EH (cell line): Measurements from ENCODE around the gene COL2A1.
"Not testable (repeated sequence)": the region's sequence is repeated elsewhere in the genome, so short reads cannot be mapped to it uniquely, and the experiment has no call there.

ENCODE experiments used
- DNase-seq: peaks from one replicate; pipeline ENCODE4 v3.0.0-alpha.2; 2015; ENCODE audit warnings: low read depth

Gene COL2A1

DNA sequence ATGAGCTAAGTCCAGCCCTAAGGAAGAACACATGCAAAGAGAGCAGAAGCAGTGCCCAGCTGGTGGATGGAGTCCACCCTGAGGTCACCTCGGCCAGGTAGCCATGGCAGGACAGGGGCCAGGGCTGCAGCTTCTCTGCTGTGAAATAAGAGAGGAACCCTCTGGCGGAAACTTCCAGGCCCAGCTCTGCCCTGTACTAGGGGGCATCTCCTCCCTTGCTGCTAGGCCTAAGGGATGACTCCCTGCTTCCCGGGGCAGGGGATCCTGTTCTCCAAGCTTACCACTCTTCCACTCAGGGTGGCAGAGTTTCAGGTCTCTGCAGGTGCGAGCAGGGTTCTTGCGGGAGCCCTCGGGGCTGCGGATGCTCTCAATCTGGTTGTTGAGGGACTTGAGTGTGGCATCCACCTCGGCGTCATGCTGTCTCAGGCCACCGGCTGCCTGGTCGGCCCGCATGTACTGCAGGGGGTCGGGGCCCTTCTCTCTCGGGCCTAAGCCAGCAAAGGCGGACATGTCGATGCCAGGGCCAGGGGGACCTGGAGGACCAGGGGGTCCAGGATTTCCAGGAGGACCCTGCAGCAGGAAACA lies 29.1 kb downstream of the COL2A1 start:
- DNase-seq: no peak

DNA sequence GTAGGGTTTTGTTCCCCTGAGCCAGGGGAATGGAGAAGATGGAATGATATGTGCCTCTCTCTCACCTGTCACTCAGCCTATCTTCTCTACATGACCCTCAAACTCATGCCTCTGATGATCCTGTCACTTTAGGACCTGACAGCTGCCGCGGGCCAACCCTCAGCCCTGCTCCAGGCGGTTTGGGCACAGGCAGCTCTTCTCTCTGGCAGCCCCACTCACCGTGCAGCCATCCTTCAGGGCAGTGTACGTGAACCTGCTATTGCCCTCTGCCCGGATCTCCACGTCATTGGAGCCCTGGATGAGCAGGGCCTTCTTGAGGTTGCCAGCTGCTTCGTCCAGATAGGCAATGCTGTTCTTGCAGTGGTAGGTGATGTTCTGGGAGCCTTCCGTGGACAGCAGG lies 30.4 kb downstream of the COL2A1 start:
- DNase-seq: no peak

DNA sequence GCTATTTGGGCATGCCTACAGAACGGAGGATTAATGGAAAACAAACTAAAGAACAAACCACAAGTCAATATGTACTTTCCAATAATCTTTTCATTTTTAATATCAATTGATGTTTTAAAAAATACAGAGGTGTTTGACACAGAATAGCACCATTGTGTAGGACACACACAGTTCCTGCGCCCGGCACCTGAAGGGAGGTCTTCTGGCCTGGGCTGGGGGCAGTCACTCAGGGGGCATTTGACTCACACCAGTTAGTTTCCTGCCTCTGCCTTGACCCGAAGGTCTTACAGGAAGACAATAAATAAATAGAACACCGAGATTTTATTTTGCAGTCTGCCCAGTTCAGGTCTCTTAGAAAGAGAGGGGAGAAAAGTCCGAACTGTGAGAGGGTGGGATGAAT lies 31.4 kb downstream of the COL2A1 start:
- no peak for DNase-seq

DNA sequence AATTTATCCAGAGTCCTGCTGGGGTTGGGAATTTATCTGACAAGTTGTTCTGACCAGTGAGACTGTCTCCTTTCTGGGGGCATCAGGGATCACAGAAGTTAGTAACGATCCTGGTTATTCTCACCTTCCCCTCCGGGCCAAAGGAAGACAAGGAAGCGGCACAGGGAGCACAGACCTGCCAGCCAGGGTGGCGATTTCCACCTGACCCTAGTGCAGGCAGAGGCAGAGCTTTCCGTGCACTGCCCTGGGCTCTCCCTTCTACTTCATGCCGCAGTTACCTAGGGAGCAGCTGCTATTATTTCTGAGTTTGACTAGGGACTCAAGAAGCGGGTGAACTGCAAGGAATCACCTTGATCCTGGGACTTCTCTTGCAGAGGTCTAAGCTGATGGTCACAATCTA lies 33.4 kb downstream of the COL2A1 start:
- no peak for DNase-seq

DNA sequence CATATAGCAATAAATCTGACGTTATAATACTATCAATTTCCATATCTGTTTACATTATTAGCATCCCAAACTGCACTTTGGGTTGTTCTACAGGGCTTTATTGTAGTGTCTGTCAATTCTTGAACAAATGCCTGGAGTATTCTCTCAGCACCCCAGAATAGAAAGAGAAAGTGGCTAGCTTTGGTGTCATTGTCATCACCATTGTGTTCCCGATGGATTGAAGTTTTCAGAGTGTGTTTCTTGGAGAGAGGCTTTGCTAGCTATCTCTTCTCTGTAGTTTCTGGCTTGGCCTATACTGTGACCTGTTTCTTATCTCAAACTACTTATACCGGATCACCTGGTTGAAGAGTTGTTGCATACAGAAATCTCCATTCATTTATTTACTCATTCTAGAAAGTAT lies 34.4 kb downstream of the COL2A1 start:
- DNase-seq: no peak

DNA sequence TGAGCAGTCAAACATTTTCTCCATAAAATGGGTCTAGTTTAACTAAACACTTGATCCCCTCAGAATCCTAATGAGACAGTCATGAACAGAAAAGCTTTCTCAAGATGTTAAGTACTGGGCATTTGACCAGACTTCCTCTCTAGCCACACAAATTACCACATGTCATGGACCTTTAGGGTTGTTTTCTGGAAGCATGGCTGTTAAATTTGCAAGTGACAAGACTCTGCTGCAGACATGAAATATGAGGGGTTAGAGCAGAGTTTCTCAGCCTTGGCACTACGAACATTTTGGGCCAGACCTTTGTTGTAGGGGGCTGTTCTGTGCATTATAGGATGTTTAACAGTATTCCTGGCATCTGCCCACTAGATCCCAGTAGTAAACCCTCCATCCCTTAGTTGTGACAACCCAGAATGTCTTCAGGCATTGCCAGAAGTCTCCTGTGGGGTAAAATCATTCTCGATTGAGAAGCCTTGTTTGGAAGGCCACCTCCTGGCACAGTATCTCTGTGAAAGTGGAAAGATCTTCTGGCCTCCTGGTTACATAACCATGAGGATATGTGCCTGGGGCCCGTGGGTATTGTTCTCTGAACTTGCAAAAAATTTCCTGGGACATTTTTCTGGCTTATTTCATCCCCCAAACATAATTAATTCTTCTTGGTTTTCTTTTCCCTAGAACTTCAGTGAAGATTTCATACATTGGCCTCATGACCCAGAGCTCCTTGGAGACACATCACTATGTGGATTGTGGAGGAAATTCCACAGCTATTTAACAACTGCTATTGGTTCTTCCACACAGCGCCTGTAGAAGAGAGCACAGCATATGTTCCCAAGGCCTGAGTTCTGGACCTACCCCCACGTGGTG lies 36.6 kb downstream of the COL2A1 start:
- peak; percentile 72 for DNase-seq

DNA sequence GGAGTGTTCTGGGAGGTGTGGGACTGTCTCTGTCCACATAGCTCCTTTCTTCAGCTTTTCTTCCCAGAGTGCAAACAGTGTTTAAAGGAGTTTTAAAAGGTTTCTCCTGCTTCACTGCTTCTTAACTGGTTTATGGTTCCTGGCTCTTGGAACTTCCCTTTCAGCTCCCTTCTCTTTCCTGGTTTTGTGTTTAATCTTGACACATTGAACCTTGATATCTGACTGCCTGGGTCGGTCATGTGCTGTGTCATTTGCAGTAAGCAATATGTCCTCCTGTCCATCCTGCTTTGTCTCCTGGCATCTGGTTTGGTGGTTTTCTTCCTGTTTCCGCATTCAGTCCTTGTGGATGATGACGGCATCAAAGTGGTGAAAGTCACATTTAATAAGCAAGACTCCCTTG lies 38.7 kb downstream of the COL2A1 start:
- no peak for DNase-seq

DNA sequence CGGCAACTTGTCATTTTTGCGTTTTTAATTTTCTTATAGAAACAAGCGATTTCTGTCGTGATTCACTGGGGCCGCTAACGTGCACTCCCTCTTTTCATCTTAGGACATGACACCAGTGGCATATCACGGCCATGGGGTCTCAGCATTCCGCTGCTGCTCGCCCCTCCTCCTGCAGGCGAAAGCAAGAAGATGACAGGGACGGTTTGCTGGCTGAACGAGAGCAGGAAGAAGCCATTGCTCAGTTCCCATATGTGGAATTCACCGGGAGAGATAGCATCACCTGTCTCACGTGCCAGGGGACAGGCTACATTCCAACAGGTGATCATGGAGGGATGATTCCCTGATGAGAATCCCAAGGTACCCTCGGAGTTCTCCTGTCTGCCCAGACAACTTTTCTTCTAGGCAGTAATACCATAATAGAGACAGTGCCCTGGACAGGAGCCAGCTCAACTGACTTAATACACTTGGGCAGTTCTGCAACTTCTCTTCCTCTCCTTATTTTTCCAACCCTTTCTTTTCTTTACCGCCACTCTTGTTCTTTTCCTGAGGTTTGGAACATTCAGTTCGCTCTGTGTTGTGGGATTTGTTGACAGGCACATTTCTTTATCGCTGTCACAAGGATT lies 40.1 kb downstream of the COL2A1 start:
- peak; percentile 26 for DNase-seq

DNA sequence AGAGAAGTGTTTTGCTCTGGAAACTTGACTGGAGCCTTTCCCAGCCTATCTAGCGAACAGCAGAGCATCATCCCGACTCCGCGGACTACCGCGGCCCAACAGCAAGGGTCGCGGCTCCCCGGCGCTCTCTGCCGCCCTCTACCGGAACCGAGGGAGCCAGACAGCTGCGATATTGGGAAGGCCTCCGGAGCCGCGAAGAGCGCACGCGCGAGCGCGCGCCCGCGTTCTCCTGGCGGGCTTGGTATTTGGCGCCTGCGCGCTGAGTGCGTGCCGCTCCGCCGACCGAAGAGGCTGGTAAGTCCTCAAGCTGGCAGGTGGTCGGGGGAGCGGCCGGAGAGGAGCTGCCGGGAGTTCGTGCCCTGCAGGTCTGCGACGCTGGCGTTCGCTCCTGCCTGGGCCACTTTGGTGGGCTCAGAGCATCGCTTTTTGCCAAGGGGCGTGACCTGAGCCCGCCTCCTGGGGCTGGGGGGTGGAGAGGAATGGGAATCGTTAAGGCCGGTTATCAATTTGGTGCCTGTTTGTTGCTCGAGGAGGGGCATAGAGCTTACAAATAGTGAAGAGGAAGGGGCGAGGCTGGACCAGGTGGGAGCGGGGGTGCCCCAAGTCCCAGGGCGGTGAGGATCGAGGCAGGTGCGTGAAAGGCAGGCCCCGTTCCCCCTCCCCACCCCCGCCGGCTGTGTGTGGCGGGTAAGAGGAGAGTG lies 40.8 kb downstream of the COL2A1 start, which contains the start of gene TMEM106C:
TSS of gene TMEM106C (plus strand) at position 257 of the 701 bp plus-strand sequence. CDS start 641 bp downstream, outside the sequence.
- peak; percentile 89 for DNase-seq

DNA sequence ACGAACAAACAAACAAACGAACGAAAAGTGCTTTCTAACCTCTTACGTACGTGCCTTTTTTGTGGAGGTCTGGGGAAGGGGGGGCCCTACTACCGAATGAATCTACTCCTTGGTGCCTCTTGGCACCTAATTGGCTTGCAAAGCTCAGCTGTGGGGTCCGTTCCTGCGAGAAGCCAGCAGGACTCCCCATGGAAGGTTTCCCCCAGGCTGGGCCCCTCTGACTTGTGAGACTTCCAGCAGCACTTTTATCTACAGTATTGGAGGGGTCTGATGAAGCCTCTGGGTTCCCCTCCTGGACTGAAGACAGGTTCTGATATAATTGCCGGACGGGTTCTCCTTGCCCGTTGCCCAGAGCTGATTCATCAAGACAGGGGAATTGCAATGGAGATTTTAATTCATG lies 42.1 kb downstream of the COL2A1 start:
- no peak for DNase-seq

DNA sequence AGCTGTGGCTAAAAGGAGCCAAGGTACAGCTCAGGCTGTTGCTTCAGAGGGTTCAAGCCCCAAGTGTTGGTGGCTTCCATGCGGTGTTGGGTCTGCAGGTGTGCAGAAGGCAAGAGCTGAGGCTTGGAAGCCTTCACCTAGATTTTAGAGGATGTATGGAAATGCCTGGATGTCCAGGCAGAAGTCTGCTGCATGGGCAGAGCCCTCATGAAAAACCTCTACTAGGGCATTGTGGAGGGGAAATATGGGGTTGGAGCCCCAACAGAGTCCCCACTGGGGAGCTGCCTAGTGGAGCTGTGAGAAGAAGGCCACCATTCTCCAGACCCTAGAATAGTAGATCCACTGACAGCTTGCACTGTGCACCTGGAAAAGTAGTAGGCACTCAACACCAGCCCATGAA lies 46.6 kb downstream of the COL2A1 start:
- not testable (repeated sequence) for DNase-seq

DNA sequence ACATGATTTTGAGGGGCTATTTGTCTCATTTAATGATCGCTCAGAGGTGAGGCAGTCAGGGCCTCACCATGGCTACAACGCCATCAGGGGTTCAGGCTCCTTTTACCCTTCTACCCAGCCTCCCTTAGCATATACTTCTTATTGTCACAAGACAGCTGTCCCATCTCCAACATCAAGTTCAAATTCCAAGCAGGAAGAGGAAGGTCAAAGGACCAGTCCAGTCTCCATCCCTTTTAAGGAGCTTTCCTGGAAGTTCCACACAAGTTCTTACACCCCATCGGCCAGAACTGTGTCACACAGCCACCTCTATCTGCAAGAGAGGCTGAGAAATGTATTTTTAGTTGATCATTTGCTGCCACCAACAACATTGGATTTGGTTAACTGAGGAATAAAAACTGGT lies 49.2 kb downstream of the COL2A1 start:
- no peak for DNase-seq

DNA sequence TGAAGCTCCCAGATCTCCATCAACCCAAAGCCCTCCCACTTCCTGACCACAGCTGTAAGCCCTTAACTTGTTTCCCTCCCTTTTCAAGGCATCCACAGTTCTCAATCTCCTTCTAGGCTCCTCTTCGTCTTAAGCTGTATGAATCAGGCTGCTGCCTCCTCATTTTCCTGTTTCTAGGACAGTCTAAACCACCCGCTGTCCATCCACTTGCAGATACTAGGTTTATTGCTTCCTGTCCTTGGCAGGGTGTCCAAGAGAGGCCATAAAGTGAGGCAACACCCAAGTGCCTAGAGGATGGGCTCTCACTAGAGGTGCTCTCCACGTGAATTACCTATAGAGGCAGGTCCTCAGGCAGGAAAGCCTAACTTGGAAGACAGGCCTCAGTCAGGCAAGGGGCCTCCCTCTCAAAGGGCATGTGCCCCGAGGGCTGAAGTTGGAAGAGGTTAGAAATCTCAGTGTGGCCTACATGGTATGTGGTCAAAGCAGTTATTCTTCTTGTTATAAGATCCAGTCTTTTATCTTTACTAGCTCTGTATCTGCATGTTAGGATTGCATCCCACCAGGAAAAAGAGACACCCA lies 49.7 kb downstream of the COL2A1 start:
- DNase-seq: peak; percentile 47

DNA sequence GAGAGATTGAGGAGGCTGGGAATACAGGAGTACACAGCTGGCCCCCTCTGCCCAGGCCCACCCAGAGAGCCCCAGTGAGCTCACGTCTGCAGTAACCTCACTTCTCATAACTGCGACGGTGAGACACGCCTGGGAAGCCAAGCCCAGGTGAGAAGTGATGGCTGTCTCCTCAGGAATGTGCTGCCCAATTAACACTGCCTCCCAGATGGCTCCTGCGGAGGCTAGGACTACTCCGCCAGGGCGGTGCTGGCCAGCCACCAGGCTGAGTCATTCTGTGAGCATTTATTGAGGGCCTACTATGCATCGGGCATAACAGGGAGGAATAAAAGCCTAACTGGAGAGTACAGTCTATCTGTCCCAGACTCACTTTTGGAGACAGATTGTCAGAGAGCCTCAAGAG lies 50.2 kb downstream of the COL2A1 start:
- peak; percentile 53 for DNase-seq

DNA sequence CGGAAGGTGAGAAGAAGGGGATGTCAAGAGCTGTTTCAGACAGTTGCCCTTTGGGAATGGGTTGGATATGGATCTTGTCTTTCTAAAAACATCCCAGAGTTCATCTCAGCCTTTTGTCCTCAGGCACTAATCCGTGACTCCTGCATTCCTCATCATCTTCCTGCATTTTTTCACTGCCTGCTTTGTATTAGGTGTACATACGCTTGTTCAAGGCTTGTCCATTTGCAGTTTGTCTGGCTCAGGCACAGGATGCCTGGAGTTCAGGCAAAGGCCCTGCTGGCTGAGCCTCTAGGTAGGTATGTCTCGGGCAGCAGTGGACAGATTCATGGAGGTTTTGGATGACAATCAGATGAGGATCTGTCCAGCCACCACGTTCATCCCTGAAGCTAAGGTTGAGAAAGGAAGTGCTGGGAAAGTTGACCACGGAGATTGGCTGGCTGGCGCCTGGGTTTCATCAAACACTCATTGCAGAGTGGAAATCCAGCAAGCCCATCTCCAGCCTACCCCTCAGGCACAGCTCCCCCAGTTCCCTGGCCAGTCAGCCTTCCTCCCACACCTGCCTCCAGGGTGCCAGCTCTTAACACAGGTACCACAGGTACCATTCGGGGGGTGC lies 53.3 kb downstream of the COL2A1 start:
- peak; percentile 49 for DNase-seq

DNA sequence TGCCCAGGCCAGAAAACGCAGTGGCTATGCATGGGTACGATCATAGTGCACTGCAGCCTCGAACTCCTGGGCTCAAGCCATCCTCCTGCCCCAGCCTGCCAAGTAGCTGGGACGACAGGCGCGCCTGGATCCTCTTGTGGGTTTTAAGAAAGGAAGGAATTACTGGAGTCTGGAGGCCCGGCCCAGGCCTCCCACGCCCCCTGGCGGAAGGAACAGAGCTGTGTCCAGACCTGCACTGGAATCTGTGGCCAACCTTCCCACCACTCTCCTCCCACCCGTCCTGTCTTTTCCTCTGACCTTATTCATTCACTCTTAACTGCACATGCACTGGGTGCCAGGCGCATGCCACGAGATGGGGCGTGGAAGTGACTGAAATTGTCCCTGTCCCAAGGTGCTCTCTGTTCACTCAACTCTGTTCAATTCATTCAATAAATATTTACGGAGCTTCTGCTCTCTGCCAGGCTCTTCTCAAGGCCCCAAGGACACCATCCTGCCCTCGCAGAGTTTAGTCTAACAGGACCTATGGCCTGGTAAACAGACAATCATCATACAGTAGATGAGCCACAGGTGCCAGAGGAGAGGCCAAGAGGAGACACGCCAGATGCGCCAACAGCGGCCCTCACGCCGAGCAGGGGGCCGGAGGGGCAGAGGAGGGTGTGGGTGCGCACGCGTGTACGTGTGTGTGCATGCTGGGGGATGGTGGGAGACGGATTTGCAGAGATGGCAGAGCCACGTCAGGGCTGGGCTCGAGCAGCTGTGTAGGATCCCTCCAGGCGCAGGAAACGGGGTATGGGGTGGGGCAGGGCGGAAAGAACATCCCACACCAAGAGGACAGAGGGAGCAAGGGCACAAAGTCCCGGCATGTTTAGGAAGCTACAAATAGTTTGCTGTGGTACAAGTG lies 54.6 kb downstream of the COL2A1 start:
- peak; percentile 83 for DNase-seq

DNA sequence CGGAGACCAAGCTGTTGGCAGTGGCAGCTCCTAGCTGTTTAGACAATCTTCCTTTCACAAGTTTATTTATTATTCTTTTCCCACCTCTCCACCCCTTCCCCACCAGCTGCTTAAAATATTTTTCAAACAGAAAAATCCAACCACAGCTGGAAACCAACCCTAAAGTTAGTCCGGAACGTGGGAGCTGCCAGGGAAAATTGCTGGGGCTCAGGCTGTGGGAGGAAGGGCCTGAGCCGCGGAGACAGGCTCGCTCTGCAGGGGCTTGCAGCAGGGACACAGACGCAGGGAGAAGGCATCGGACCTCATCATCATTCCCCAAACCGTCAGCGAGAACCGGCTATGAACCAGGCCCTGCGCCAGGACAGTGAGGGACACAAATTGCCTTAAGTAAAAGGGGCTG lies 56.9 kb downstream of the COL2A1 start:
- DNase-seq: no peak

DNA sequence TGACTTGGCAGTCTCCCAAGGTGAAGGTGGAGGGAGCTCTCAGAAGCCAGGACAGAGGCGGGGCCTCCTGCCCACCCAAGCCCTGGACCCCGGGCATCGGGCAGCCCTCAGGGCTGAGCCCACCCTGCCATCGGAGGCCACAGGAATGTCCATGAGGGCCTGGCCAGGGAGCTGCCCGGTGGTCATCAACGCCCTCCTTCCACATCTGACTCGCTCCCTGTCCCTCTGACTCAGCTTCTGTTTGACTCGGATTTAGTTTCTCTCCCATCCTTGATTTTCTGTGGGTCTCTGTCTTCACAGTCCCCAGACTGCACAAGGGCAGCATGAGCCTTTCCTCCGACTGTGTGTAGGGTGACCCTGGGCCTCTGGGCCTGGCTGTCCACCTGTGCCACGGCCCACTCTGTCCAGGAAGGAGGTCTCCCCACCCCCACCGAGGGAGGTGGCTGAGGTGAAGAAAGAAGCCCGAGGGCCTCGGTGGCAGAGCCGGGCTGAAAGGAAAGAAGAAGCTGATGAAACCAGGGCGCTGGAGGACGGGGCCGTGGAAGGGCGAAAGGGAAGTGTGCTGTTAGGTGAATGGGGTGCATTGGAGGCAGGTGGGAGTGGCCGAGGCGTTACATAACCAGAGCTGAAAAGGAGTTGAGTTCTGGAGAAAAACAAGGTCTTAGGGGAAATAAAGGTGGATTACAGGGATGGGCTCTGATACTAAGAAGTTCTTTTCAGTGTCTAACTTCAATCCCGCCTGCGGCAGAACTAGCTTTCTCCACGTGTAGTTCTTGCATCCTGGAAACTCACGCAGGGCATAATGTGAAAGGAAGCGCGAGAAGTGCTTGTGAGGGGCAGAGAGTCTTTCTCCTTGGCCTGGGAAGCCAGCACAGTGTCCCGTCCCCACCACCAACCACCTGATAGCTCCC lies 57.6 kb downstream of the COL2A1 start:
- peak; percentile 44 for DNase-seq

DNA sequence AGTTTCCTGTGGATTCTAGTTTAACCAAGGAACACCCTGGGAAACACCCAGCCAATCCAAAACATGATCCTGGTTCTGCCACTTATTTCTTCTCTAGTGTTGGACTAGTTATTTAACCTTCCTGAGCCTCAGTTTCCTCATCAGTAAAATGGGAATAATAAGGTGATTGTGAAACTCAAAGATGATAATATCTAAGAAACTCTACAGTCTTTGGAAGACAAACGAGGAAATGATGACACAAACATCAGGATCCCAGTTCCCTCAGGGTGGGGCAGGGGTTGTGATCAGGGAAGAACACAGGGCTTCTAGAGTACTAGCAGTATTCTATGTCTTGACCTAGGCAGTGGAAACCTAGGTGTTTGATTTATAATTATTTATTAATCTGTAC lies 58.9 kb downstream of the COL2A1 start:
- peak; percentile 18 for DNase-seq
